Peyer's patch (tissue), 4 donors: ENCODE data around the gene SPIB. TPM values are rescaled to one million over a fixed set of nuclear protein-coding genes. Genes with fewer than 3 reads are reported as not detected.
A peak's percentile ranks its signal among the peaks of the same experiment; 100 is the strongest.

ENCODE experiments used
- DNase-seq, 3 donors: peaks; one replicate each; pipeline ENCODE4 v3.0.0-alpha.2; 2017 to 2019
- H3K27ac ChIP-seq, 4 donors: fragments of 200-600 bp; sonication (generic); one replicate each; pipeline ENCODE4 v1.5.1; 2016 to 2019
- H3K27me3 ChIP-seq, 2 donors: fragments of 200-600 bp; sonication (generic); one replicate each; pipeline ENCODE4 v1.5.1; 2019
- H3K36me3 ChIP-seq, 3 donors: fragments of 200-600 bp; sonication (generic); one replicate each; pipeline ENCODE4 v1.5.1; 2016 to 2019
- H3K4me1 ChIP-seq, 4 donors: fragments of 200-600 bp; sonication (generic); one replicate each; pipeline ENCODE4 v1.5.1; 2016 to 2019
- H3K4me3 ChIP-seq, 4 donors: fragments of 200-600 bp; sonication (generic); 1 replicate in 3 of 4; 2 replicates in 1 of 4; pipeline ENCODE4 v1.5.1; 2016 to 2019; ENCODE audit warnings: mild to moderate bottlenecking in 1 of 4
- H3K9me3 ChIP-seq, 4 donors: fragments of 200-600 bp; sonication (generic); one replicate each; pipeline ENCODE4 v1.5.1; 2016 to 2019; ENCODE audit warnings: mild to moderate bottlenecking in 1 of 4
- CTCF ChIP-seq, 6 experiments: fragments of 450-650 bp in 4 of 6; fragments of 200-600 bp in 2 of 6; sonication (generic) in 1 of 6; IDR thresholded peaks; one replicate each; pipeline ENCODE4 v1.5.1; 2017 to 2019; ENCODE audit warnings: antibody characterized with exemption in 6 of 6, mild to moderate bottlenecking in 3 of 6, moderate library complexity in 1 of 6
- POLR2A ChIP-seq, 2 donors: fragments of 450-650 bp; IDR thresholded peaks; one replicate each; pipeline ENCODE4 v1.5.1; 2017; ENCODE audit warnings: antibody characterized with exemption in 2 of 2, mild to moderate bottlenecking in 2 of 2, moderate library complexity in 2 of 2
- total RNA-seq, 4 donors: library from RNA; depleted of rRNA; stranded (reverse); fragments of >200 nt; gene quantifications; one replicate each; pipeline ENCODE4 v1.1.0, GENCODE V29; 2016

The SPIB gene
- total RNA-seq, 4 donors from 2014 or later = 20.3 to 62.7 (median 24.4) TPM

- H3K36me3 ChIP-seq = peaks cover 0 to 4% (median 0%) of the 10 kb centered on the region in 3 donors
- TF ChIP-seq POLR2A (IDR thresholded peaks at IDR 0.05) (no peak), CTCF (IDR thresholded peaks at IDR 0.05) (no peak)
- H3K4me3 ChIP-seq = no peak overlapping the region
- DNase-seq = peak in 1 of 3 donors; percentile 43
- H3K9me3 ChIP-seq = no peaks in the 10 kb centered on the region
- no peak overlapping the region for H3K27ac ChIP-seq
- no peaks in the 10 kb centered on the region for H3K4me1 ChIP-seq
- no peaks in the 10 kb centered on the region for H3K27me3 ChIP-seq
Measured at GRCh38 chr19:50402544-50403301, 16.0 kb upstream of the SPIB start.

- H3K27me3 ChIP-seq = no peaks in the 10 kb centered on the region
- H3K4me3 ChIP-seq = no peak overlapping the region
- H3K36me3 ChIP-seq = peaks cover 0 to 4% (median 0%) of the 10 kb centered on the region in 3 donors
- TF ChIP-seq CTCF (IDR thresholded peaks at IDR 0.05) (no peak), POLR2A (IDR thresholded peaks at IDR 0.05) (no peak)
- peaks cover 0 to 10% (median 2%) of the 10 kb centered on the region in 4 donors for H3K4me1 ChIP-seq
- H3K9me3 ChIP-seq = no peaks in the 10 kb centered on the region
- DNase-seq = no peak
- no peak overlapping the region for H3K27ac ChIP-seq
Measured at GRCh38 chr19:50406156-50406820, 12.4 kb upstream of the SPIB start.

GRCh38 chr19:50406829-50407228 lies 11.9 kb upstream of the SPIB start:
- H3K4me1 ChIP-seq = peaks cover 0 to 10% (median 3%) of the 10 kb centered on the region in 4 donors
- no peak overlapping the region for H3K4me3 ChIP-seq
- TF ChIP-seq CTCF (IDR thresholded peaks at IDR 0.05) (no peak), POLR2A (IDR thresholded peaks at IDR 0.05) (no peak)
- H3K36me3 ChIP-seq = peaks cover 0 to 4% (median 0%) of the 10 kb centered on the region in 3 donors
- no peaks in the 10 kb centered on the region for H3K27me3 ChIP-seq
- no peak overlapping the region for H3K27ac ChIP-seq
- no peaks in the 10 kb centered on the region for H3K9me3 ChIP-seq
- no peak for DNase-seq

- Histone ChIP-seq H3K9me3 (no peaks in the 10 kb centered on the region), H3K27me3 (no peaks in the 10 kb centered on the region), H3K4me3 (no peak overlapping the region), H3K27ac (no peak overlapping the region), H3K36me3 (peaks cover 0 to 4% (median 0%) of the 10 kb centered on the region in 3 donors), H3K4me1 (peaks cover 0 to 10% (median 3%) of the 10 kb centered on the region in 4 donors)
- DNase-seq = no peak
- TF ChIP-seq CTCF (IDR thresholded peaks at IDR 0.05) = no peak
- TF ChIP-seq POLR2A (IDR thresholded peaks at IDR 0.05) = no peak
Measured at GRCh38 chr19:50409347-50409746, 9.4 kb upstream of the SPIB start.

- Histone ChIP-seq H3K4me3 (no peak overlapping the region), H3K27me3 (no peaks in the 10 kb centered on the region), H3K36me3 (peaks cover 0 to 4% (median 0%) of the 10 kb centered on the region in 3 donors), H3K9me3 (no peaks in the 10 kb centered on the region), H3K4me1 (peaks cover 0 to 14% (median 4%) of the 10 kb centered on the region in 4 donors), H3K27ac (peak overlapping the region in 2 of 4 donors; percentile 48 to 81)
- TF ChIP-seq POLR2A (IDR thresholded peaks at IDR 0.05) (no peak), CTCF (IDR thresholded peaks at IDR 0.05) (no peak)
- DNase-seq = no peak
Measured at GRCh38 chr19:50410109-50410508, 8.6 kb upstream of the SPIB start.
